NOMO-1 (cell line): ENCODE data around the gene SKAP1.
"Not testable (repeated sequence)": the region's sequence is repeated elsewhere in the genome, so short reads cannot be mapped to it uniquely, and the experiment has no call there.

Experiments used
- DNase-seq, 2 experiments: peaks; one replicate each; lab custom pipeline; 2025; ENCODE audit not compliant: unreplicated experiment in 2 of 2; lab: John Stamatoyannopoulos, UW

Gene SKAP1

DNA sequence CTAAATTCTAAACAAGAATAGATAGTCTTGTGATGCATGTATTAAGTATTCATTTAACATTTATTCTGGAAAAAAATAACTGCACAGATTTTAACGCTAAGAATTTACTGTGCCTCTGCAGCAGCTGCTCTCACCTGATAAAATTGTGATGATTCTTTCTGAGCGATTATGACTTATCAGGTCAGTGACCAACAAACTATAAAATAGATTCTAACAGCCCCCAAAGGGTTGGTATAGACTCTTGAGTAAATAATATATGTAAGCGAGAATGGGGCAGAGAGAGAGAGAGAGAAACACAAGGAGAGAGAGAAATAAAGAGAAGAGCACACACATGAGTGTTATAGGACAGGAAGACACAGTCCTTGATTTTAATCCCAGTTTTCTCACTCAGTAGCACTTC is 178.1 kb downstream of the SKAP1 start:
- no peak for DNase-seq

GRCh38 chr17:48250949-48251348 is 179.1 kb downstream of the SKAP1 start:
- no peak for DNase-seq

GRCh38 chr17:48250059-48250458 is 180.0 kb downstream of the SKAP1 start:
- not testable (repeated sequence) for DNase-seq

GRCh38 chr17:48247603-48248002 is 182.4 kb downstream of the SKAP1 start:
- no peak for DNase-seq

DNA sequence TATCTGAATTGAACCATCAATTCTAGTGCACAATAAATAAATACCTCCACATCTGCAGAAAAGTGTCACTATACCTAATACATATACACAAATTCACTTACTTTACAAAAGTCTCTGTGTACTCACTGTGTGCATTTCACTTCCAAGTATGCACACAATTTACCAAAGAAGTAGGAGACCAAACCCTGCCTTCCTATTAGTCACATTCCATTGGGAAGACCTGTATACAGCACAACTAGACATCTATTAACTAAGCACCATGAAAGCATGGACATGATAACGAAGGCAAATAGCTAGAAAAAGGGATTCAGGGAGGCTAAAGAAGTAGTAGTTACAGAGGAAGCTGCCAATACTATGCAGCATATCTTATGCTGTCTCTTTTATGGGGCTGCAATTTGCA is 183.0 kb downstream of the SKAP1 start:
- no peak for DNase-seq

DNA sequence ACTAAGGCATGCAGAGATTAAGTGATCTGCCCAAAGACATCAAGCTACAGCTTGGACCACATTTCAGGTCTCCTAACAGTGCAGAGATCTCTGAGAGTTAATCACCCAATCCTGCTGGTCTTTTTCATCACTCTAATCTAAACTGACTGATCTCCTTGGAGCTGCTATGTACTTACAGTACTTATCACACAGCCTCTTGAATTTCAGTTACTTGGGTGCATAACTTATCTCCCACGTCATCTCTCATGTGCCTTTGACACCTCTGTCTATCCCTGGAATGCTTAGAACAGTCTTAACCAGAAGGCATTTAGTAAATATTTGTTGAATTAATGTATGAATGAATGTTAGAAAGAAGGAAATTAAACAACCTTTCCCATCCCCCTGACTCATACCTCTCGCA is 183.4 kb downstream of the SKAP1 start:
- no peak for DNase-seq

- DNase-seq: not testable (repeated sequence)
Measured at GRCh38 chr17:48245465-48246033, 184.5 kb downstream of the SKAP1 start.

GRCh38 chr17:48244814-48245213 is 185.2 kb downstream of the SKAP1 start:
- no peak for DNase-seq

- DNase-seq: peak; percentile 25 to 69
Measured at GRCh38 chr17:48244121-48244711, 185.8 kb downstream of the SKAP1 start.

GRCh38 chr17:48241770-48242497 is 188.1 kb downstream of the SKAP1 start:
- no peak for DNase-seq

- peak; percentile 38 to 59 for DNase-seq
Measured at GRCh38 chr17:48241131-48241591, 188.9 kb downstream of the SKAP1 start.

DNA sequence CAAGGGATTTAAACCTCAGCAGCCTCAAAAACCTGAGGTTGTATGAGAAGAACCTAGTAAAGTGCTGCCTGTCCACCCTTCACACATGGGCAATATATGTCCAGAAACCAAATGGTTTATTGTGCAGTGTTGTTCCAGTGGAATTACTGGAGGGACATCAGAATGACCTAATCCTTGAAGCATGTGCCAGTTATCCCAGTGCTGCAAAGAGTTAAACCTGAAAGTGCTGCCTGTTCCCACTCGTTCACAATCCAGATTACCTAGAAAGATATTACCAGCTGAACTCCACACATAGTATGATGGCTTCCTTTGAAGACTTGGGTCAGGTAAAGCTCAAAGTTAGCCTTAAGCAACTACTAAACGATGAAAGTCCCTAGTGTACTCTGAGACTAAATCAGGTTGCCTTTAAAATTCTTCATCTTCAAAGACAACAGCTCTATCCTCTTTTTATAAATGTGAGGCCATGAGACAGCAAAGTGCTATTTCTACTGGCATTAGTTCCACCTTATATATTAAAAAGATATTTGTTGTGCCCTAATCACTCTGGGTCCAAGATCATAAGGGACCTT is 189.4 kb downstream of the SKAP1 start:
- DNase-seq: no peak

DNA sequence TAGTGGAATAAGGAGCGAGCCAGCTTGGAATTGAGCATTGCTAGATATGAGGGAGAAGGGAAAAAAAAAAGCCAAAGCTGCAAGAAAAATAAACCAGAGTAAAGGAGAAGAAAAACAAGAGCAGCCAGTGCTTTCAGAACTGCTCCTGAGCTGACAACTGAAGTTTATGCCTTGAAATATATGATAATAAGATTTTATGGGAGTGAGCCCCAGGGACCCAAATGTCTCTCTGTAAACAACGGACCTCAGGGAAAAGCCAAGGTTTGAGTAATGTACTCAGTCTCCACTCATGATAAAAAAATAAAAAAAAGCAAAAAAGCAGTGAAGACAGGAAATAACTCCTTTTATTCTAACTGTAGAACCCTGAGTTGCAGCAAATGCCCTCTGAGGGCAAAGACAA is 189.9 kb downstream of the SKAP1 start:
- no peak for DNase-seq

DNA sequence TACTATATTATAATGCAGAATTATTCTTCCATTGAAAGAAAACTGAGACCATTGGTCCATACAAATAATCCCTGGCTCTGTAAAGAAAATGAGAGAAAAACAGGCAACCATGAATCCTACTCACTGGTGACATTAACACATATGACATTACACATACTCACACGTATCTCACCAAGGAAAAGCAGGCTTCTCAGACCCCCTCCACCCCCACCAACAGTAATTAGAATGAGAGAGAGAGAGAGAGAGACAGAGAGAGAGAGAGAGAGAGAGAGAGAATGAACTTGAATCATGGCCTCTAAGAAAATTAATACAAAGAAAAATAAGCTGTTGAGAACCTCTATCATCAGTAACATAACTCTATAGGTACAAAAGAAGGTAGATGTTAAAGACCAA is 190.4 kb downstream of the SKAP1 start:
- no peak for DNase-seq

DNA sequence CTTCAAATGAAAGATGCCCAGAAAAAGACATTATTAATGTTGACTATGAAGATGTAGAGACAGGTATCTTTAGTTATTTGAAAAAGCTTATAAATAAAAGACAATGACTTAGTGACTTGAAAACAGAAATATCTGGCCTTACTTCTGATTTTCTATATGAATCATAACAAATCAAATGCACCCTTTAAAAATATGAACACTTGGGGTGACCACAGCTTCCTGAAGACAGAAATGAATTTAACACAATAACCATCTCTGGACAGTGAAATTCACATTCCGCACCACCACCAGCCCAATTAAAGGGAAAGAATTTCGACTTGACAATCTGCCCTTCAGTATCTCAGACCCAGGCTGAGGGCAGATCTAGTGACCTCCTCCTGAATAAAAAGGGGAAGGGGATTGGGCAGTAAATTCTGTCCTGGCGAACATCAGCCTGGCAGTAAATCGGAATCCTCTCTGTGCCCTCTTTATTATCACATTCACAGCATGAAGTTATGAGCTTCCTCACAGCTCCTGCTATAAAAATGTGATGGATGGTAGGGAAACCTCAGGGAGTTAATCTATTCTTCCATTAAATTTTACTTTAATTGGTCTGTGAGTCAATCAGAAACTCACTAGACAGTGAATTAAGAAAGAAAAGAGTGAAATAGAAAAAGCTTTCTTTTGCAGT is 190.9 kb downstream of the SKAP1 start:
- DNase-seq: no peak

- DNase-seq: no peak
Measured at GRCh38 chr17:48237456-48237855, 192.6 kb downstream of the SKAP1 start.

- no peak for DNase-seq
Measured at GRCh38 chr17:48236681-48237134, 193.3 kb downstream of the SKAP1 start.

DNA sequence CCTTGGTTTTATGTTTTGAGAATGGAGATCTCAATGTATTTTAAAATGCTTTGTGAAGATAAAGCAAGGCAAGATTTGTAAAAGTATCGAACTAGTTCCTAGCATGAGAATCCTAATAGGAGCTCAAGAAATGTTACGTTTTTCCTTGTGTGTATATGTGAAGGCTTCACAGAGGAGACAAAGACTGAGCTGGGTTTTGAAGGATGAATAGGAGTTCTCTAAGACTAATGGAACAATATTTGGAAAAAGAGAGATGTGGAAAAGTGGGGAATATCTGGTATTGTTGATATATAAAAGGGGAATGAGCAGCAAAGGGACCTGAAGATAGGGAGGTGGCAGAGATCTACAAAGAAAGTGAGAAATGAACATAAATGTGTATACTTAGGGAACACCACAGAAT is 195.1 kb downstream of the SKAP1 start:
- no peak for DNase-seq

DNA sequence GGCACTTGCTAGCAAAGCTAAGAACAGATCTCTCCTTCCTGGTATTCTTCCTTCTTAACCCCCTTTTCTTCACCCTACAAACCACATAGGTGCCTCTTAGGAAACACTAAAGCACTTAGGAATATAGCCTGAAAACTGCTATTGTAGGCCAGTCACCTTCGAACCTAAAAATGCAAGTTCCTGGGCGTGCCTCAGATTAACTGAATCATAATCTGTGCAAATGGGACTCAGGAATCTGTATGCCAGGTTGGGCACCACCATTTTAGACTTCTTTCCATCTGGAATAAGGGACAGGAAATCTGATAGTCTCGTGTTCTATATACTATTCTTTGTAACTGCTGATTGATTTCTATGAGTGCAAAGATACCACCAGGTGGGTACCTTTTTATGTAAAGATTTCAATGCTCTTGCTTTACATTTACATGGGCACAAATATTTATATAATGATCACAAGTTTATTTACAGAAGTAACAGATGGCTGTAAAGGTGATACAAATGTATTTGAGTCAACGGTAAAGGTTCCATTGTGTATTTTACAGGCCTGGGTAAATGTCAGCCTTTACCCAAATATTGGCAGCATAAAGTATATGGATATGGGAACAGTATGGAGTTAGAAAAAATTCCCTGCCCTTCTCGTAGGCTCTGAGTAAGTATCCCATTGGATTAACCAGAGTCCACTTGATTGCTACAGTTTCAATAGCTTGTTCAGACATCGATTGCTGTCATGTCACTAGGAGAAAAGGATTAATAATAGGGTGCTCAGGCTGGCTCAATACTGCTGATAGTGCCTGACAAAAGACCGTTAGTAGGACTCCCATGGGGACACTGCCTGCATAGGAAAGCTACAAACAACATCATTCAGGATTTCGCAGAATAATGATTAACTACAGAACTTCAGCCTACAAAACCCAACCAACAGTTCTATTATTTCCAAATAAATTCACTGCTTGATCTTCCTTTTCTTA is 197.7 kb downstream of the SKAP1 start:
- no peak for DNase-seq

DNA sequence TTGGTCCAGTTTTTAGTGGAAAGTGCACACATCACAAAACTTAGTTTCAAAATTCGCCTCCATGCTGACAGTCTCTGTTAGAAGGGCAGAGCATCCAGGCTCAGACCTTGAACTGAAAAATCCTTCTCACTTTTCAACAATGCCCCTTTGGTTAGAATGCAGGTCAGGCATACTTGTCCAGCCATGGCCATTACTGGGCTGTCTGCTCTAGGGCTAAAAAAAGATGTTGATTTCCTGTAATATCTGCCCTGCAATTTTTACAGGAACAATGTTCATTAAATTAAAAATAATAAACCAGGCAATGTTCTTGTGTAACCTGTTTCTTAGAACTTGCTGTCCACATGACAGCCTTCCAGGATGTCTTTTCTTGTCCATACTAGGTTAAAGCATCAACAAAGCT is 200.1 kb downstream of the SKAP1 start:
- DNase-seq: no peak
